GM18861 (cell line): ENCODE results near the gene MMP11.

ENCODE experiments used
- ATAC-seq: cut with Tn5 transposase; IDR thresholded peaks from one replicate; pipeline ENCODE4 v1.9.1; 2021; ENCODE audit not compliant: unreplicated experiment

The MMP11 gene

GRCh38 chr22:23827351-23827995, 54.8 kb downstream of the MMP11 start:
- ATAC-seq: no peak

DNA sequence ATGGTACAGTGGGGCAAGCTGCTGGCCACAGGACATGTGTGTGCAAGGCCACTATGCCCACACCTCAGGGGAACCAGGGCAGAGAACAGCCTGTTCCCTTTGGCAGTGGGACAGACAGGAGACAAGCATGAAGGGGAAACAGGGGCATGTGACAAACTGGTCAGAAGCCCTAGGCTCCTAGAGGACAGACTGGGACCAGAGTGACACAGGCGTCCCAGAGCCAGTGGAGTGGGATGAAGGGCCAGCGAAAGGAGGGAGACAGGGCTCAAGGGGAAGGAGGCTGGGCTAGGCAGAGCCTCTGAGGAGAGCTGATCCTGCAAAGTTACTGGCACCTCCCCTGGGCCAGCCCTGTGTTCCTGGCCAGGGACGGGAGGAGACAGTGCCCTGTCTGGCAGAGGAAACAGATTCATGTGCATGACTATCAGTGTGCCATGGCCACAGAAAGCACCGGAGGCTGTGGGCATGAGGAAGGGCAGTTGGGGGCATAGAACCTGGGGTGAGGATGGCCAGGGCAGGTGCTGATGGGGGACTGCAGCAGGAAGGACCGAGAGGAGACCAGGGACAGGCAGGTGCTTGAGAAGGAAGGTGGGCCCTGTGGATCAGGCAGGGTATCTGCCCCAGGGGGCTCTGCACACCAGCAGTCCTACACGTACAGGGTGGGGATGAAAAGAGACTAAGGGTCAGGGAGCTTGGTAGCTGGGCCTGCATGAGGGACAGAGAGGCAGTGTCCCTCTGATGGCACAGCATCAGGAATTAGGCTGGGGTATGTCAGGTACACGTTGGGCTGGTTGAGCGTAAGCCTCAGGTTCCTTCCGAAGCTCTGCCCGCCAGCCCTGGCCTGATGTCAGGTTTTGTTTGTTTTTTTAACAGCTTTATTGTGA, 56.4 kb downstream of the MMP11 start:
- ATAC-seq: no peak

DNA sequence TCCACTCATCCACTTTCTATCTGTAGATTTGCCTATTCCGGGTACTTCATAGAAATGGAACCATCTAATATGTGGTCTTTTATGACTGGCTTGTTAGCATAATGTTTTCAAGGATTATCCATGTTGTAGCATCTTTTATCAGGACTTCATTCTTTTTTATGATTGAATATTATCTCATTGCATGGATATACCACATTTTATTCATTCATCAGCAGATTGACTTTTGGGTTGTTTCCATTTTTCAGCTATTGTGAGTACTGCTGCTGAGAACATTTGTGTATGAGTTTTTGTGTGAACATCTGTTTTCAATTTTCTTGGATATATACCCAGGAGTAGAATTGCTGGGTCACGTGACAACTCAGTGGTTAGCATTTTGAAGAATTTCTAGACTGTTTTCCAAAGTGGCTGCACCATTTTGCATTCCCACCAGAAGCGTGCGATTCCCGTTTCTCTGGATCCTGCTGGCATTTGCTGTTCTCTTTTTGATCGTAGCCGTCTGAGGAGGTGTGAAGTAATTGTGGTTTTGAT, 57.3 kb downstream of the MMP11 start:
- no peak for ATAC-seq

DNA sequence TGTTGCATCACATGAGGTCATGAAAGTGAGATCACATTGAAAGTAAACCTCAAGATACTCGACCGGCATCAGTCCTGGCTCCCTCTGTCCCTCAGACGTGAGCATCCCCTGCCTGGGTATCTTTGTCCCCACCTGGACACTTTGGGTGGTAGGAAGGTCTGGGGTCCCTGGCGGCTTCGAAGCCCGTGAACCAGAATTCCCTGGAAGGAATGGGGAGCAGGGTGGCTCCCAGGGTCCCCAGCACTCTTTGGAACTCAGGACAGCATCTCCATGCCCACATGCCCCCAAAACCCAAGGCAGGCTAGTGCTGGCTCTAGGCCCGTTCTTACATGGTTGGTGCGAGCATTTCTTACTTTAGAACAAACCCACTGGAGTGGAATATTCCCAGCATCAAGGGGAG, 58.6 kb downstream of the MMP11 start:
- ATAC-seq: no peak

GRCh38 chr22:23831781-23832180, 59.1 kb downstream of the MMP11 start:
- ATAC-seq: no peak

DNA sequence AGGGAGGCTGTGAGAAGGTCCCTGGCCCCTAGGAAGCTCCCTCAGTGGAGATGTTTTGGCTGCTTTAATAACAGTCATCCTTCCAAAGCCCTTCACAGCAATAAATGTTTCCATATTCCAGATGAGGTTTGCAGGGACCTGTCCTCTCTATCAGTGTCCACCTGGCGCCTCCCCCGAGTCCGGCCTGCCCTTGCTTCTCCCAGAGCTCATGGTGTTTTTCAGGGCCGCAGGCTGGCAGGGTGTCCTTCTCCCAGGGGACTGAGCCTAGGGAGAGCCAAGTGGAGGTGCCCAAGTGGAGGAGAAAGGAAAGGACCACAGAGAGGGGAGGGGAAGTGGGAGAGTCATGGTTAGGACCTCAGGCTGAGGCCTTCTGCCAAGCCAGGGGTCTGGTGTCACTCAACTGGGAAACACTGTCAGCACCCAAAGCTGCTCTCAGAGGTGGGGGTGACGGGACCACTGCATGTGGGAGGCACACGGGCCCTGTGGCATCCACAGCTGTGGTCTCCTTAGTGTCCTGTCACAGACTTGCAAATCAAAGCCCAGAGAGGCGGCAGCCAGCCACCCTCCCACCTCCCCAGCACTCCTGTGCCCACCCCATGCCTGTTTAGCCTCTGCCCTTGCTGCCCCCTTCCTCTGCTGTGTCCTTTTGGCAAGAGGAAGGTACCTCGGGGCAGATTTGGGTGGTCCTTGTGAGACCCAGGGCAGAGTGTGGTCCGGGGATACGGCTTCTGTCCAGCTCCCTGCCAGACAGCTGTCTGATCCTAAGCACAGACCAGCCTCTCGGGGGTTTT, 59.8 kb downstream of the MMP11 start:
- ATAC-seq: no peak

- ATAC-seq: no peak
These were observed 60.5 kb downstream of the MMP11 start for GRCh38 chr22:23833017-23833751.
